ENCODE measurements around the gene ENAH.

GRCh38 chr1:225494789-225495359 is 158.0 kb downstream of the ENAH start:
- no peak for TF ChIP-seq CTCF (conservative IDR thresholded peaks at IDR 0.05 in 1 of 2, IDR thresholded peaks at IDR 0.05 in 1 of 2; ENCODE audit: extremely low read depth in 1 of 2, insufficient read depth in 1 of 2, low read depth in 1 of 2, low read length in 2 of 2)
- no peak for TF ChIP-seq EZH2 (IDR thresholded peaks at IDR 0.05; ENCODE audit: borderline replicate concordance, low read length)

All from mammary epithelial cell (primary cell).